CD8-positive, alpha-beta memory T cell (primary cell): ENCODE measurements around the gene FLAD1. TPM values are rescaled to one million over a fixed set of nuclear protein-coding genes. Genes with fewer than 3 reads are reported as not detected.

Experiments
- CTCF ChIA-PET: fragments of 350-600 bp; sonication (Branson Sonifier 250); formaldehyde crosslinking; loops from one replicate; lab custom pipeline; 2021; ENCODE audit warnings: antibody characterized with exemption; lab: Charles Lee
- POLR2A ChIA-PET: fragments of 350-600 bp; sonication (Branson Sonifier 250); formaldehyde crosslinking; loops from one replicate; lab custom pipeline; 2021; ENCODE audit warnings: antibody characterized with exemption; lab: Charles Lee
- DNase-seq, 5 donors: peaks; one replicate each; pipeline versions ENCODE4 v3.0.0 to v3.0.0-alpha.2; 2020 to 2022; ENCODE audit warnings: mixed read lengths in 1 of 5
- H3K27ac ChIP-seq: one replicate; pipeline ENCODE4 v1.7.0; 2013; ENCODE audit warnings: low read depth, mild to moderate bottlenecking, low read length, moderate library complexity
- H3K27me3 ChIP-seq: 2 replicates; pipeline ENCODE4 v1.7.0; 2013; ENCODE audit warnings: low read length, mild to moderate bottlenecking; ENCODE audit not compliant: insufficient read depth, poor library complexity, severe bottlenecking
- H3K36me3 ChIP-seq: 2 replicates; pipeline ENCODE4 v1.7.0; 2013; ENCODE audit warnings: mild to moderate bottlenecking, low read length, moderate library complexity; ENCODE audit not compliant: insufficient read depth
- H3K4me1 ChIP-seq: 2 replicates; pipeline ENCODE4 v1.7.0; 2013; ENCODE audit warnings: mild to moderate bottlenecking, low read length, moderate library complexity; ENCODE audit not compliant: insufficient read depth
- H3K4me3 ChIP-seq: 2 replicates; pipeline ENCODE4 v1.7.0; 2013; ENCODE audit warnings: mild to moderate bottlenecking, low read length
- H3K9me3 ChIP-seq: 2 replicates; pipeline ENCODE4 v1.7.0; 2013; ENCODE audit warnings: mild to moderate bottlenecking, low read length
- H3K27ac Mint-ChIP-seq, 8 donors: one replicate each; pipeline ENCODE4 v1.8.0; 2020 to 2021; ENCODE audit warnings: mixed read lengths in 8 of 8, mild to moderate bottlenecking in 6 of 8, inconsistent platforms in 3 of 8, moderate library complexity in 3 of 8
- H3K27me3 Mint-ChIP-seq, 2 donors: one replicate each; pipeline ENCODE4 v1.8.0; 2020 to 2021; ENCODE audit warnings: mixed read lengths in 2 of 2, mild to moderate bottlenecking in 1 of 2, moderate library complexity in 1 of 2
- H3K36me3 Mint-ChIP-seq, 3 donors: one replicate each; pipeline ENCODE4 v1.8.0; 2020 to 2021; ENCODE audit warnings: mixed read lengths in 3 of 3, inconsistent platforms in 1 of 3, mild to moderate bottlenecking in 1 of 3
- H3K4me1 Mint-ChIP-seq, 3 donors: one replicate each; pipeline ENCODE4 v1.8.0; 2020 to 2021; ENCODE audit warnings: mixed read lengths in 3 of 3, inconsistent platforms in 1 of 3, mild to moderate bottlenecking in 1 of 3
- H3K4me3 Mint-ChIP-seq, 7 donors: one replicate each; pipeline ENCODE4 v1.8.0; 2020 to 2021; ENCODE audit warnings: mixed read lengths in 7 of 7, mild to moderate bottlenecking in 6 of 7, moderate library complexity in 4 of 7, inconsistent platforms in 2 of 7
- H3K9me3 Mint-ChIP-seq, 5 donors: one replicate each; pipeline ENCODE4 v1.8.0; 2020 to 2022; ENCODE audit warnings: mixed read lengths in 5 of 5, mild to moderate bottlenecking in 3 of 5, moderate library complexity in 2 of 5, inconsistent platforms in 1 of 5
- polyA plus RNA-seq: library from polyadenylated mRNA; unstranded; fragments of 300-500 nt; fragmentation: Illumina TruSeq; gene quantifications from one replicate; pipeline ENCODE4 v1.2.3, GENCODE V29; 2021
- total RNA-seq, 2 experiments: library from RNA; stranded (reverse); gene quantifications; one replicate each; pipeline ENCODE4 v1.2.3, GENCODE V29; 2021

The FLAD1 gene
- total and polyA plus RNA-seq, 3 experiments from 2014 or later = 51.2 to 76.3 (median 73.7) TPM

- Histone ChIP-seq H3K27me3 (no peaks in the 10 kb centered on the region), H3K4me1 (peaks cover 85% of the 10 kb centered on the region), H3K9me3 (no peaks in the 10 kb centered on the region), H3K27ac (no peak overlapping the region), H3K4me3 (peak overlapping the region; percentile 79), H3K36me3 (no peaks in the 10 kb centered on the region)
- Mint-ChIP-seq H3K4me3 (peak overlapping the region in 1 of 7 donors; percentile 67), H3K4me1 (peaks cover 66 to 95% (median 73%) of the 10 kb centered on the region in 3 donors), H3K36me3 (peaks cover 0 to 3% (median 0%) of the 10 kb centered on the region in 3 donors), H3K27me3 (no peaks in the 10 kb centered on the region), H3K27ac (peak overlapping the region in 5 of 8 donors; percentile 68 to 95 (median 78)), H3K9me3 (no peaks in the 10 kb centered on the region)
- DNase-seq = no peak
- POLR2A ChIA-PET = no interaction called here
- CTCF ChIA-PET = interaction anchor here (0.7 to 16.7 kb wide), 6 partner anchors 8 to 165 kb away, joined by 3 to 207 read pairs (median 4); partner anchors contain the start of genes KRTCAP2, LENEP and ZBTB7B
Observed at GRCh38 chr1:155008015-155008941, 25.1 kb downstream of the FLAD1 start.

- Mint-ChIP-seq H3K4me1 (peaks cover 66 to 96% (median 76%) of the 10 kb centered on the region in 3 donors), H3K27me3 (no peaks in the 10 kb centered on the region), H3K4me3 (peak overlapping the region in 6 of 7 donors; percentile 64 to 71 (median 67)), H3K9me3 (no peaks in the 10 kb centered on the region), H3K36me3 (peaks cover 0 to 2% (median 0%) of the 10 kb centered on the region in 3 donors), H3K27ac (peak overlapping the region; percentile 13 to 95 (median 78))
- H3K27me3 ChIP-seq = no peaks in the 10 kb centered on the region
- no peak for DNase-seq
- H3K9me3 ChIP-seq = no peaks in the 10 kb centered on the region
- peak overlapping the region; percentile 79 for H3K4me3 ChIP-seq
- ChIA-PET POLR2A (no interaction called here), CTCF (interaction anchor here (2.7 to 16.7 kb wide), 3 partner anchors 7 to 27 kb away, joined by 8 to 207 read pairs (median 36); partner anchors contain the start of genes FLAD1, LENEP and ZBTB7B)
- no peak overlapping the region for H3K27ac ChIP-seq
- H3K4me1 ChIP-seq = peaks cover 90% of the 10 kb centered on the region
- peaks cover 3% of the 10 kb centered on the region for H3K36me3 ChIP-seq
Observed at GRCh38 chr1:155009221-155009711, 26.1 kb downstream of the FLAD1 start.

- Mint-ChIP-seq H3K27me3 (no peaks in the 10 kb centered on the region), H3K36me3 (peaks cover 0 to 5% (median 0%) of the 10 kb centered on the region in 3 donors), H3K4me3 (peak overlapping the region in 6 of 7 donors; percentile 64 to 85 (median 69)), H3K9me3 (no peaks in the 10 kb centered on the region), H3K27ac (peak overlapping the region; percentile 13 to 98 (median 76)), H3K4me1 (peaks cover 65 to 95% (median 74%) of the 10 kb centered on the region in 3 donors)
- DNase-seq = no peak
- Histone ChIP-seq H3K27me3 (no peaks in the 10 kb centered on the region), H3K4me3 (peak overlapping the region; percentile 79), H3K36me3 (peaks cover 8% of the 10 kb centered on the region), H3K27ac (no peak overlapping the region), H3K4me1 (peaks cover 90% of the 10 kb centered on the region), H3K9me3 (no peaks in the 10 kb centered on the region)
- POLR2A ChIA-PET = no interaction called here
- CTCF ChIA-PET = interaction anchor here (1.0 to 16.7 kb wide), 4 partner anchors 7 to 103 kb away, joined by 4 to 207 read pairs (median 22); partner anchors contain the start of genes FLAD1, LENEP and ZBTB7B
Observed at GRCh38 chr1:155009742-155010141, 26.6 kb downstream of the FLAD1 start.

GRCh38 chr1:155010211-155010918, 27.2 kb downstream of the FLAD1 start:
- H3K4me1 ChIP-seq = peaks cover 90% of the 10 kb centered on the region
- POLR2A ChIA-PET = interaction anchor here (0.6 kb wide), 2 partner anchors 19 to 34 kb away, joined by 5 to 8 read pairs; no protein-coding TSS in a partner anchor
- no peaks in the 10 kb centered on the region for H3K9me3 ChIP-seq
- H3K4me3 ChIP-seq = peak overlapping the region; percentile 79
- Mint-ChIP-seq H3K27ac (peak overlapping the region; percentile 13 to 98 (median 76)), H3K27me3 (no peaks in the 10 kb centered on the region), H3K4me3 (peak overlapping the region in 6 of 7 donors; percentile 64 to 85 (median 69)), H3K36me3 (peaks cover 0 to 5% (median 0%) of the 10 kb centered on the region in 3 donors), H3K4me1 (peaks cover 61 to 90% (median 67%) of the 10 kb centered on the region in 3 donors), H3K9me3 (no peaks in the 10 kb centered on the region)
- H3K27me3 ChIP-seq = no peaks in the 10 kb centered on the region
- CTCF ChIA-PET = interaction anchor here (1.0 to 16.7 kb wide), 5 partner anchors 12 to 103 kb away, joined by 3 to 207 read pairs (median 5); partner anchors contain the start of genes FLAD1, LENEP, PYGO2 and ZBTB7B
- peak in 1 of 5 donors; percentile 29 for DNase-seq
- no peak overlapping the region for H3K27ac ChIP-seq
- peaks cover 12% of the 10 kb centered on the region for H3K36me3 ChIP-seq

- H3K9me3 ChIP-seq = no peaks in the 10 kb centered on the region
- no peaks in the 10 kb centered on the region for H3K27me3 ChIP-seq
- no peak overlapping the region for H3K27ac ChIP-seq
- H3K36me3 ChIP-seq = peaks cover 12% of the 10 kb centered on the region
- peak overlapping the region in 3 of 7 donors; percentile 11 to 59 (median 37) for H3K4me3 Mint-ChIP-seq
- ChIA-PET POLR2A (interaction anchor here (0.6 kb wide), 1 partner anchor 34 kb away, joined by 5 read pairs; no protein-coding TSS in a partner anchor), CTCF (interaction anchor here (0.7 to 16.7 kb wide), 5 partner anchors 12 to 162 kb away, joined by 3 to 207 read pairs (median 5); partner anchors contain the start of genes FLAD1, KRTCAP2, LENEP and PYGO2)
- peak overlapping the region in 6 of 8 donors; percentile 6 to 71 (median 34) for H3K27ac Mint-ChIP-seq
- peaks cover 58 to 90% (median 67%) of the 10 kb centered on the region in 3 donors for H3K4me1 Mint-ChIP-seq
- H3K4me3 ChIP-seq = peak overlapping the region; percentile 79
- no peaks in the 10 kb centered on the region for H3K27me3 Mint-ChIP-seq
- peaks cover 90% of the 10 kb centered on the region for H3K4me1 ChIP-seq
- no peaks in the 10 kb centered on the region for H3K9me3 Mint-ChIP-seq
- no peak for DNase-seq
- peaks cover 0 to 11% (median 0%) of the 10 kb centered on the region in 3 donors for H3K36me3 Mint-ChIP-seq
Observed at GRCh38 chr1:155011004-155011416, 27.9 kb downstream of the FLAD1 start.

- no peak for DNase-seq
- peaks cover 58 to 90% (median 67%) of the 10 kb centered on the region in 3 donors for H3K4me1 Mint-ChIP-seq
- peaks cover 12% of the 10 kb centered on the region for H3K36me3 ChIP-seq
- H3K9me3 Mint-ChIP-seq = no peaks in the 10 kb centered on the region
- no peaks in the 10 kb centered on the region for H3K27me3 Mint-ChIP-seq
- H3K27ac ChIP-seq = no peak overlapping the region
- CTCF ChIA-PET = interaction anchor here (0.7 to 16.7 kb wide), 5 partner anchors 13 to 161 kb away, joined by 3 to 207 read pairs (median 5); partner anchors contain the start of genes FLAD1, KRTCAP2, LENEP and PYGO2
- H3K27ac Mint-ChIP-seq = peak overlapping the region in 6 of 8 donors; percentile 29 to 92 (median 62)
- no peaks in the 10 kb centered on the region for H3K9me3 ChIP-seq
- H3K4me3 ChIP-seq = peak overlapping the region; percentile 79
- no peaks in the 10 kb centered on the region for H3K27me3 ChIP-seq
- POLR2A ChIA-PET = interaction anchor here (0.6 to 0.7 kb wide), 2 partner anchors 33 to 56 kb away, joined by 3 to 5 read pairs; partner anchors contain the start of gene PBXIP1
- H3K36me3 Mint-ChIP-seq = peaks cover 0 to 13% (median 0%) of the 10 kb centered on the region in 3 donors
- peaks cover 90% of the 10 kb centered on the region for H3K4me1 ChIP-seq
- H3K4me3 Mint-ChIP-seq = peak overlapping the region in 3 of 7 donors; percentile 11 to 37 (median 23)
Observed at GRCh38 chr1:155011437-155012025, 28.4 kb downstream of the FLAD1 start.
